ENCODE data around the gene CAMKMT. TPM values are rescaled to one million over a fixed set of nuclear protein-coding genes. Genes with fewer than 3 reads are reported as not detected.

CAMKMT gene
- polyA plus RNA-seq (2012; ENCODE audit: insufficient read depth, insufficient read length): 9.1 TPM

GRCh38 chr2:44361330-44362206, at the start of gene CAMKMT, which contains the start of gene PREPL:
Gene CAMKMT, plus strand, starts transcription at chr2:44361947.
Gene PREPL, minus strand, starts transcription at chr2:44361494. Its CDS starts 15,152 bp downstream, at chr2:44346342.
- DNase-seq (ENCODE audit: low read depth, low spot score): peak; percentile 92
- peak within 1 kb of the TSS; percentile 78 for H3K4me3 ChIP-seq (ENCODE audit: low read length)

- no peak for DNase-seq (ENCODE audit: low read depth, low spot score)
- no peak overlapping the region for H3K4me3 ChIP-seq (ENCODE audit: low read length)
These were observed 47.4 kb upstream of the CAMKMT start for GRCh38 chr2:44314362-44314761.

- H3K4me3 ChIP-seq (ENCODE audit: low read length): no peak overlapping the region
- DNase-seq (ENCODE audit: low read depth, low spot score): no peak
These were observed 45.8 kb upstream of the CAMKMT start for GRCh38 chr2:44315945-44316344.

DNA sequence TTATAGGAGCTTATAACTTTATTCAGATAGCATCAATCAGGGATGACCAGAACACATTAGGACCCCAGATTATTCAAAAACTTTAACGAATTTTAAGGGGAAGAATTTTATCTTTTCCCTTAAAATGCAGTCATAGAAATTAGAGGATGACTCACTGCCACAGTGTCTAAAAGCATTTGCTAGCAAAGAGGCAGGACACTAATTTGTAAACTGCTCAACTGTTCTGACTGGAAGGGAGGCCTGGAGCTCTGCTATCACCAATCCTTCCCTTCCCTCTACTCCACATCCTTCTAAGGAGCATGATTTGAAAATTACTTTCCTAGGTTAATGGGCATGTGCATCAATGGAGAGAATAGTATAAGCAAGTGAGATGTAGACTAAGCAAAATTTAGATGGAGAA, 40.9 kb upstream of the CAMKMT start:
- DNase-seq (ENCODE audit: low read depth, low spot score): no peak
- H3K4me3 ChIP-seq (ENCODE audit: low read length): no peak overlapping the region

- no peak overlapping the region for H3K4me3 ChIP-seq (ENCODE audit: low read length)
- no peak for DNase-seq (ENCODE audit: low read depth, low spot score)
These were observed 40.4 kb upstream of the CAMKMT start for GRCh38 chr2:44321360-44321759.

GRCh38 chr2:44324971-44325426, 36.7 kb upstream of the CAMKMT start:
- no peak overlapping the region for H3K4me3 ChIP-seq (ENCODE audit: low read length)
- DNase-seq (ENCODE audit: low read depth, low spot score): no peak

- no peak overlapping the region for H3K4me3 ChIP-seq (ENCODE audit: low read length)
- DNase-seq (ENCODE audit: low read depth, low spot score): no peak
These were observed 35.9 kb upstream of the CAMKMT start for GRCh38 chr2:44325897-44326296.

GRCh38 chr2:44326548-44327264, 35.0 kb upstream of the CAMKMT start:
- DNase-seq (ENCODE audit: low read depth, low spot score): no peak
- no peak overlapping the region for H3K4me3 ChIP-seq (ENCODE audit: low read length)

GRCh38 chr2:44328750-44329149, 33.0 kb upstream of the CAMKMT start:
- H3K4me3 ChIP-seq (ENCODE audit: low read length): no peak overlapping the region
- no peak for DNase-seq (ENCODE audit: low read depth, low spot score)

GRCh38 chr2:44329343-44329742, 32.4 kb upstream of the CAMKMT start:
- H3K4me3 ChIP-seq (ENCODE audit: low read length): no peak overlapping the region
- DNase-seq (ENCODE audit: low read depth, low spot score): no peak

DNA sequence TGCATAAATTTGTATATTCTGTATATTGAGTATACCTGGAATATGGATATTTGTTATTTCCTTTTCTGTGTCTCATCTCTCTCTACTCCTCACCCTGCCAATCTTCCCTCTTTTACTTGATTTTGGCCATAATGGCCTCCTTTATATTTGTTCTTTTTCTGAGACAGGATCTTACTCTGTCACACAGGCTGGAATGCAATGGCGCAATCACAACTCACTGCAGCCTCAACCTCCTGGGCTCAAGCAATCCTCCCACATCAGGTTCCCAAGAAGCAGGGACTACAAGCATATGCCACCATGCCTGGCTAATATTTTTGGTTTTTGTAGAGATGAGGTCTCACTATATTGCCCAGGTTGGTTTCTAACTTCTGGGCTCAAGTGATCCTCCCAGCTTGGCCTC, 30.9 kb upstream of the CAMKMT start:
- H3K4me3 ChIP-seq (ENCODE audit: low read length): no peak overlapping the region
- no peak for DNase-seq (ENCODE audit: low read depth, low spot score)

GRCh38 chr2:44333994-44334393, 27.8 kb upstream of the CAMKMT start:
- DNase-seq (ENCODE audit: low read depth, low spot score): no peak
- H3K4me3 ChIP-seq (ENCODE audit: low read length): no peak overlapping the region

GRCh38 chr2:44335806-44336538, 25.8 kb upstream of the CAMKMT start:
- DNase-seq (ENCODE audit: low read depth, low spot score): peak; percentile 21
- no peak overlapping the region for H3K4me3 ChIP-seq (ENCODE audit: low read length)

GRCh38 chr2:44342854-44343253, 18.9 kb upstream of the CAMKMT start:
- H3K4me3 ChIP-seq (ENCODE audit: low read length): no peak overlapping the region
- peak; percentile 8 for DNase-seq (ENCODE audit: low read depth, low spot score)

DNA sequence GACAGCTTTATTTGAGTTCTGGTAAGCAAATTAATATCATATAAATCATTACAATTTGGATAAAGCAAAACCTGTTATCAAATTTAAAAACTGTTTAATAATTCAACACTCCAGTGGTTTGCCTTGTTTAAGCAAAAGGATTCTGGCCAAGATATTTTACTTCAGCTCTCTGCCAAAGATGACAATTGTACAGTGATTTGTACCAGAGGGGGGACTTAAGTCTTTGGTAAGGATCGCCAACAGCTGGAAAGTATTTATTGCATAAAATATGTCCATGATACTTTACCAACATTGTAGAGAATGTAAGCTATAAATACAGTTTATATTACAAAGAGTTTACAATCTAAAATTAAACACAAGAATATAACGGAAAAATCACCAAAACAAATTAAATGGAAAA, 14.2 kb upstream of the CAMKMT start:
- no peak for DNase-seq (ENCODE audit: low read depth, low spot score)
- H3K4me3 ChIP-seq (ENCODE audit: low read length): no peak overlapping the region

- DNase-seq (ENCODE audit: low read depth, low spot score): no peak
- no peak overlapping the region for H3K4me3 ChIP-seq (ENCODE audit: low read length)
These were observed 13.3 kb upstream of the CAMKMT start for GRCh38 chr2:44348400-44348799.

DNA sequence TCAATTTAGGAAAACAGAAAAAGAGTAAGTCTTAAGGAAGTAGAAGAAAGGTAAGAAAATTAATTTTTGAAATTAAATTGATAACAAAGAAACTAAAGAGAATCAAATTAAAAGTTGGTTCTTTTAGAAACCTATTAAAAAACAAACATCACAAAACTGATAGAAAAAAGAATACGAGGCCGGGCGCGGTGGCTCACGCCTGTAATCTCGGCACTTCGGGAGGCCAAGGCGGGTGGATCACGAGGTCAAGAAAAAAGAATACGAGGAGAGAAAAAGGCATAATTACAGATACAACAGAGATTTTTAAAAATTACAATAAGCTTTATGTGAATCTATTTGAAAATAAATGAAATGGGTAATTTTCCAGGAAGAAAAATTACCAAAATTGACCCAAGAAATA, 12.2 kb upstream of the CAMKMT start:
- DNase-seq (ENCODE audit: low read depth, low spot score): no peak
- H3K4me3 ChIP-seq (ENCODE audit: low read length): no peak overlapping the region

GRCh38 chr2:44351088-44351487, 10.7 kb upstream of the CAMKMT start:
- DNase-seq (ENCODE audit: low read depth, low spot score): no peak
- H3K4me3 ChIP-seq (ENCODE audit: low read length): no peak overlapping the region

DNA sequence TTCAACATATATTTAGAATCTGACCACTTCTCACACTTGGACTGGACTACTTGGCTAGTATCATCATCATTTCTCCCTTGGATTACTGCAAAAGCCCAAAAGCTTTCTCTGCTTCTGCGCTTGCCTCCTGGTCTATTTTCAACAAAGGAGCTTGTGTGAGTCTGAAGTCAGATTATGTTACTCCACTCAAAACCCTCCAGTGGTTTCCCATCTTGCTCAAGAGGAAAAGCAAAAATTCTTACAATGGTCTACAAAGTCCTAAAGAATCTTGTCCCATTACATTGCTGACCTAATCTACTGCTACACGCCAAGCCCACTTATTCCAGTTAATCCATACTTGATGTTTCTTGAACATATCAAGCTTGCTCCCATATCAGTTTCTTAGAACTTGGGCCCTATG, 10.1 kb upstream of the CAMKMT start:
- no peak overlapping the region for H3K4me3 ChIP-seq (ENCODE audit: low read length)
- DNase-seq (ENCODE audit: low read depth, low spot score): no peak

- H3K4me3 ChIP-seq (ENCODE audit: low read length): no peak overlapping the region
- DNase-seq (ENCODE audit: low read depth, low spot score): no peak
These were observed 9.2 kb upstream of the CAMKMT start for GRCh38 chr2:44352510-44352909.

Measured in Jurkat, Clone E6-1 (cell line).